Epithelial cell of proximal tubule (primary cell): ENCODE data around the gene NFKBIL1. TPM values are rescaled to one million over a fixed set of nuclear protein-coding genes. Genes with fewer than 3 reads are reported as not detected.

Experiments used
- DNase-seq: peaks from one replicate; pipeline ENCODE4 v3.0.0-alpha.2; 2011; ENCODE audit warnings: low read depth
- H3K4me3 ChIP-seq: 2 replicates; pipeline ENCODE4 v1.5.1; 2011; ENCODE audit warnings: low read depth, mild to moderate bottlenecking, low read length
- CTCF ChIP-seq: conservative IDR thresholded peaks from 2 replicates; pipeline ENCODE4 v1.5.1; 2012; ENCODE audit warnings: low read depth, mild to moderate bottlenecking, low read length
- total RNA-seq: library from RNA; depleted of rRNA; stranded (reverse); fragments of >200 nt; gene quantifications from 2 replicates; pipeline ENCODE4 v1.2.3, GENCODE V29; 2015

NFKBIL1 gene
- total RNA-seq, 1 donor from 2014 or later: 17.8 TPM

- TF ChIP-seq CTCF: no peak
- H3K4me3 ChIP-seq: no peak overlapping the region
- DNase-seq: no peak
Measured at GRCh38 chr6:31592396-31592771, 45.0 kb downstream of the NFKBIL1 start.

- no peak for DNase-seq
Measured at GRCh38 chr6:31597006-31597405, 49.6 kb downstream of the NFKBIL1 start.

GRCh38 chr6:31607317-31607716, 59.9 kb downstream of the NFKBIL1 start:
- H3K4me3 ChIP-seq: no peak overlapping the region
- TF ChIP-seq CTCF: no peak
- DNase-seq: no peak

More at GRCh38 chr6:31597006-31597405, 49.6 kb downstream of the NFKBIL1 start:
- peak; percentile 40 for TF ChIP-seq CTCF
- H3K4me3 ChIP-seq: no peak overlapping the region

Other genes with a start within 250 kb of the NFKBIL1 start
- gene HLA-B, start 190.4 kb upstream of the NFKBIL1 start, total RNA-seq: 41.2 and 225 TPM in 2 replicates
- 25.7 and 46.8 TPM in 2 replicates for gene MICA, start 144.0 kb upstream of the NFKBIL1 start, total RNA-seq
- 13.0 and 40.9 TPM in 2 replicates for gene MICB, start 49.5 kb upstream of the NFKBIL1 start, total RNA-seq
- gene MCCD1, start 18.6 kb upstream of the NFKBIL1 start, total RNA-seq: not detected in 2 replicates
- 304 and 669 TPM in 2 replicates for gene DDX39B, start 5.6 kb upstream of the NFKBIL1 start, total RNA-seq
- gene ATP6V1G2, start 1.0 kb upstream of the NFKBIL1 start, total RNA-seq: 0.14 and 0.52 TPM in 2 replicates
- gene LTA, start 24.7 kb downstream of the NFKBIL1 start, total RNA-seq: not detected in 2 replicates
- 13.9 and 14.2 TPM in 2 replicates for gene TNF, start 28.0 kb downstream of the NFKBIL1 start, total RNA-seq
- 12.0 and 50.8 TPM in 2 replicates for gene LTB, start 34.8 kb downstream of the NFKBIL1 start, total RNA-seq
- not detected in 2 replicates for gene LST1, start 38.7 kb downstream of the NFKBIL1 start, total RNA-seq
- gene NCR3, start 45.4 kb downstream of the NFKBIL1 start, total RNA-seq: not detected in 2 replicates
- not detected in 2 replicates for gene AIF1, start 67.6 kb downstream of the NFKBIL1 start, total RNA-seq
- 81.2 and 93.0 TPM in 2 replicates for gene PRRC2A, start 73.1 kb downstream of the NFKBIL1 start, total RNA-seq
- 307 and 331 TPM in 2 replicates for gene BAG6, start 105.1 kb downstream of the NFKBIL1 start, total RNA-seq
- 0.72 and 0.81 TPM in 2 replicates for gene APOM, start 108.3 kb downstream of the NFKBIL1 start, total RNA-seq
- gene C6orf47, start 113.2 kb downstream of the NFKBIL1 start, total RNA-seq: 17.2 and 19.3 TPM in 2 replicates
- gene GPANK1, start 117.4 kb downstream of the NFKBIL1 start, total RNA-seq: 16.0 and 32.9 TPM in 2 replicates
- gene CSNK2B, start 118.5 kb downstream of the NFKBIL1 start, total RNA-seq: 313 and 435 TPM in 2 replicates
- 1.1 and 4.0 TPM in 2 replicates for gene LY6G5B, start 122.4 kb downstream of the NFKBIL1 start, total RNA-seq
- 0.94 and 1.1 TPM in 2 replicates for gene LY6G5C, start 133.5 kb downstream of the NFKBIL1 start, total RNA-seq
- gene ABHD16A, start 155.7 kb downstream of the NFKBIL1 start, total RNA-seq: 25.4 and 35.6 TPM in 2 replicates
- gene LY6G6F, start 159.3 kb downstream of the NFKBIL1 start, total RNA-seq: not detected in 2 replicates
- gene LY6G6D, start 167.7 kb downstream of the NFKBIL1 start, total RNA-seq: not detected in 2 replicates
- not detected in 2 replicates for gene LY6G6C, start 174.1 kb downstream of the NFKBIL1 start, total RNA-seq
- gene MPIG6B, start 175.8 kb downstream of the NFKBIL1 start, total RNA-seq: not detected in 2 replicates
- 61.1 and 87.2 TPM in 2 replicates for gene DDAH2, start 181.7 kb downstream of the NFKBIL1 start, total RNA-seq
- 938 and 1,262 TPM in 2 replicates for gene CLIC1, start 188.9 kb downstream of the NFKBIL1 start, total RNA-seq
- gene MSH5, start 192.4 kb downstream of the NFKBIL1 start, total RNA-seq: 18.4 and 30.4 TPM in 2 replicates
- 0.94 and 4.4 TPM in 2 replicates for gene SAPCD1, start 215.0 kb downstream of the NFKBIL1 start, total RNA-seq
- gene VWA7, start 229.7 kb downstream of the NFKBIL1 start, total RNA-seq: 0.65 and 2.2 TPM in 2 replicates
- 113 and 166 TPM in 2 replicates for gene VARS1, start 248.1 kb downstream of the NFKBIL1 start, total RNA-seq